GM18508 (cell line): ENCODE data around the gene GPR18.
A peak's percentile ranks its signal among the peaks of the same experiment; 100 is the strongest.
"Not testable (repeated sequence)": the region's sequence is repeated elsewhere in the genome, so short reads cannot be mapped to it uniquely, and the experiment has no call there.

Source experiments
- ATAC-seq: cut with Tn5 transposase; IDR thresholded peaks from one replicate; pipeline ENCODE4 v1.9.1; 2021; ENCODE audit warnings: moderate number of reproducible peaks; ENCODE audit not compliant: insufficient read depth, unreplicated experiment

Gene GPR18

DNA sequence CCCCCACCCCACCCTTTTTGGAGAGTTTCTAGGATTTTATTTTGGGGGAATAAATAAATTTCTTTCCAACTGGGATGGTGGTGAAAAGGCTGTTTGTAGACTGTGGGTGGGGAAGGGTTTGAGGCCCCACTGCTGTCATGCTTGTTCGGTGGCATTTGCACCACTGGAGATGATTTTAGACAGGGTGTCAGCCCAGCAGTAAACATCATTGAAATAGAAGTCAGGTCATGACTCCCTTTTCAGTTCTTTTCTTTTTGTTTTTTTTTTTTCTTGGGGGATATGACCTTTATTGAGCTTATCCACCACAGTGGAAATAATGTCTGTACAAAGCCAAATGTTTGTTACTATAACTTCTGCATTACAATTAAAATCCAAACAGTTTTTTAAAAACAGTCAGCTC, 43.4 kb downstream of the GPR18 start:
- ATAC-seq: no peak

GRCh38 chr13:99214232-99214631, 43.9 kb downstream of the GPR18 start:
- peak; percentile 67 for ATAC-seq

GRCh38 chr13:99211421-99212035, 46.7 kb downstream of the GPR18 start:
- no peak for ATAC-seq

GRCh38 chr13:99210627-99211026, 47.6 kb downstream of the GPR18 start:
- not testable (repeated sequence) for ATAC-seq

DNA sequence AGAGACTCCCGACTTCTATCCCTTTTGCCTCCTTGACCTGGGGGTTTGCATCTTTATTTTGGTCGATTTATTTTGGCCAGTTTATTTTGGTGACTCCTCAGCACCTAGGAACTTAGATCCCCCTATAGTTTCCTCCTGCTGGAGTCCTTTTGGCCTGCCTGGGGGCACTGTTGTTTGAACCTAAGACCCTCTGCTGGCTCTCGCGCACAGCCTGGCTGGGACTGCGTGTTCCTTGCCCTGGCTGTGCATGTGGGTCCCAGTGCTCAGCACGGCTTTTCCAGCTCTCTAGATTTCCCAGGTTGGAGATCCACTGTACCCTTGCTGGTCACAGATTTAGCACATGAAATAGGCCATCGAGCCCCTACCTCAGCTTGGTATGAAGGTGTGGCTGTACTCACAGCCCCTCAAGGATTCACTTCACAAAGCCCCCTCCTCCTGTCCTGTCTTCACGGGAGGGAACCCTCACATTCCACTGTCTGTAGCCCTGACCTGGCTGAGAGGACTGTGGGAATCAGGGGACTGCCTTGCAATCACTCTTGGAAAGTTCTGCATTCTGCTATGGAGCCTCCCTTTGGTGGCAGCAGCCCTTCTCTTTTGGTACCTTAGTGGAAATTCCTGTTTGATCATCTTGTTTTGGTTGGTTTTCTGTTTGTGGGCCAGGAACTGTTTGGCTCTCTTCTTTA, 49.2 kb downstream of the GPR18 start:
- no peak for ATAC-seq

- ATAC-seq: no peak
Observed at GRCh38 chr13:99208185-99208584, 50.0 kb downstream of the GPR18 start.

- ATAC-seq: no peak
Observed at GRCh38 chr13:99207511-99207910, 50.7 kb downstream of the GPR18 start.

DNA sequence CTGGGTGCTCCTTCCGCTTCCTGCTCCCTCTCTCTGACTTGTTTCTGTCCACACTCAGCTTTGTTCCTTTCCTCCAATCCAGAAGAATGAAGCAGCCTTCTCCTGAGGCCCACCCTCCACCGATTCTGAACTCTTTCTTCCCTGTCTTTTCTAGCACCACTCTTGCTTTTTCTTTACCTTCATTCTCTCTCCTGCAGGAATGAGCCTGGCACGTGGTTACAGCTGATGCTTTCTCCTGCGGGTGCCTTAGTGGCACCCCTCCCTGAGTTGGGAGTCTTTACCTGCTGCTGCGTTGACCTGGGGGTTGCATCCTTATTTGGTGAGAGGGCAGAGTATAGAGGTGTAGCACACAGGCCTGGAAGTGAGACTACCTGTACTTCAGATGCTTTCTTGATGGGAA, 51.3 kb downstream of the GPR18 start:
- no peak for ATAC-seq

GRCh38 chr13:99206226-99206625, 52.0 kb downstream of the GPR18 start:
- no peak for ATAC-seq

DNA sequence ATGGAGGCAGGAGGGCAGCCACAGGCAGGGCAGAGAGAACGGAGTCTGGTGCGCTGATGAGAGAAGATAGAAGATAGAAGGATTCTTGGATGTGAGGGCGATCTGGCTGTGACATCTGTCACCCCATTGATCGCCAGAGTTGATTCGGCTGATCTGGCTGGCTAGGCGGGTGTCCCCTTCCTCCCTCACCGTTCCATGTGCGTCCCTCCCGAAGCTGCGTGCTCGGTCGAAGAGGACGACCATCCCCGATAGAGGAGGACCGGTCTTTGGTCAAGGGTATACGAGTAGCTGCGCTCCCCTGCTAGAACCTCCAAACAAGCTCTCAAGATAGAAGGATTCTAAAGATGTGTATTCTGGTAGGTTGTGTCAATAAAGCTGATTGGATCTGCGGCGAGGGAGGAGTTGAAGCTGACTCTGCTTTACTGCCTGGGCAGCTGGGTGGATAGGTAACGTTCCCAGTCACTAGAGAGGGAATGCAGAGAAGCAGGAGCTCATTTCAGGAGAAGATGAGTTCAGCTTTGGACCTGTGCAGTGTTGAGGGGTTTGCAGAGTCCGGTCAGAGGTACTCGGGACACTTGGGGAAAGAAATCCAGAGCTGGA, 52.5 kb downstream of the GPR18 start:
- ATAC-seq: no peak
